Ascending aorta (tissue), 2 donors: Measurements from ENCODE around the gene KRT76. TPM values are rescaled to one million over a fixed set of nuclear protein-coding genes. Genes with fewer than 3 reads are reported as not detected.
"Not testable (repeated sequence)": the region's sequence is repeated elsewhere in the genome, so short reads cannot be mapped to it uniquely, and the experiment has no call there.

Experiments
- DNase-seq, 2 donors: peaks; one replicate each; pipeline ENCODE4 v3.0.0-alpha.2; 2019; ENCODE audit warnings: low spot score in 2 of 2
- H3K27ac ChIP-seq, 2 donors: fragments of 200-600 bp; sonication (generic); one replicate each; pipeline ENCODE4 v1.5.1; 2016 to 2017; ENCODE audit warnings: mild to moderate bottlenecking in 1 of 2
- H3K27me3 ChIP-seq: fragments of 200-600 bp; sonication (generic); one replicate; pipeline ENCODE4 v1.5.1; 2017
- H3K36me3 ChIP-seq, 2 donors: fragments of 200-600 bp; sonication (generic); one replicate each; pipeline ENCODE4 v1.5.1; 2016
- H3K4me1 ChIP-seq, 2 donors: fragments of 200-600 bp; sonication (generic); one replicate each; pipeline ENCODE4 v1.5.1; 2016 to 2017; ENCODE audit warnings: mild to moderate bottlenecking in 1 of 2
- H3K4me3 ChIP-seq, 2 donors: fragments of 200-600 bp; sonication (generic); one replicate each; pipeline ENCODE4 v1.5.1; 2016 to 2017; ENCODE audit warnings: mild to moderate bottlenecking in 1 of 2
- H3K9me3 ChIP-seq, 2 donors: fragments of 200-600 bp; sonication (generic); one replicate each; pipeline ENCODE4 v1.5.1; 2016
- intact Hi-C: fragments of 100-400 bp; cut with DNase I; formaldehyde crosslinking; loops from one replicate; pipeline ENCODE4 v1.15.1; 2023
- total RNA-seq: library from RNA; depleted of rRNA; stranded (reverse); fragments of >200 nt; gene quantifications from one replicate; pipeline ENCODE4 v1.1.0, GENCODE V29; 2016
- TF ChIP-seq, protein P1 (sequence below), 3 experiments: fragments of 200-600 bp in 2 of 3; fragments of 450-650 bp in 1 of 3; sonication (generic) in 2 of 3; IDR thresholded peaks; one replicate each; pipeline ENCODE4 v1.5.1; 2016 to 2019; ENCODE audit warnings: antibody characterized with exemption in 3 of 3, mild to moderate bottlenecking in 1 of 3, moderate library complexity in 1 of 3

The KRT76 gene
- total RNA-seq, 1 donor from 2014 or later: not detected

DNA sequence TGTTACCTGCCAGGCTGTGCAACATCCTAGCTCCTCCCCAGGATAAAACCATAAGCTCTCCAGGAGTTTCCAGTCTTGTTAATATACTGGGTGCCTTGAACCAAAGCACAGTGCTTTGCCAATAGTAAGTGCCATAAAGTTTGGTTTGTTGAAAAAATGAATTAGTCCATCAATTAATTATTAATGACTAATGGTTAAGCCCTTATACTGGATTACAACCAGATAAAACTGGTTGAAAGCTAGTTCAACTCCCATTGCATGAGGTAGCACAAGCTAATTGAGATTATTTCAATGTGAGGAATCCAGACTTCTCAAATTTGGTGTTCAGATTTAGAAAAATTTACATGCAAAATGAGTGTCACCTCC lies 20.4 kb upstream of the KRT76 start:
- intact Hi-C loops: no loop called here
- H3K9me3 ChIP-seq: no peaks in the 10 kb centered on the region
- H3K4me1 ChIP-seq: no peaks in the 10 kb centered on the region
- TF ChIP-seq, protein P1, sequence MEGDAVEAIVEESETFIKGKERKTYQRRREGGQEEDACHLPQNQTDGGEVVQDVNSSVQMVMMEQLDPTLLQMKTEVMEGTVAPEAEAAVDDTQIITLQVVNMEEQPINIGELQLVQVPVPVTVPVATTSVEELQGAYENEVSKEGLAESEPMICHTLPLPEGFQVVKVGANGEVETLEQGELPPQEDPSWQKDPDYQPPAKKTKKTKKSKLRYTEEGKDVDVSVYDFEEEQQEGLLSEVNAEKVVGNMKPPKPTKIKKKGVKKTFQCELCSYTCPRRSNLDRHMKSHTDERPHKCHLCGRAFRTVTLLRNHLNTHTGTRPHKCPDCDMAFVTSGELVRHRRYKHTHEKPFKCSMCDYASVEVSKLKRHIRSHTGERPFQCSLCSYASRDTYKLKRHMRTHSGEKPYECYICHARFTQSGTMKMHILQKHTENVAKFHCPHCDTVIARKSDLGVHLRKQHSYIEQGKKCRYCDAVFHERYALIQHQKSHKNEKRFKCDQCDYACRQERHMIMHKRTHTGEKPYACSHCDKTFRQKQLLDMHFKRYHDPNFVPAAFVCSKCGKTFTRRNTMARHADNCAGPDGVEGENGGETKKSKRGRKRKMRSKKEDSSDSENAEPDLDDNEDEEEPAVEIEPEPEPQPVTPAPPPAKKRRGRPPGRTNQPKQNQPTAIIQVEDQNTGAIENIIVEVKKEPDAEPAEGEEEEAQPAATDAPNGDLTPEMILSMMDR (IDR thresholded peaks at IDR 0.05): no peak
- H3K27me3 ChIP-seq: no peaks in the 10 kb centered on the region
- DNase-seq: no peak
- no peaks in the 10 kb centered on the region for H3K36me3 ChIP-seq
- no peak overlapping the region for H3K27ac ChIP-seq
- no peak overlapping the region for H3K4me3 ChIP-seq

DNA sequence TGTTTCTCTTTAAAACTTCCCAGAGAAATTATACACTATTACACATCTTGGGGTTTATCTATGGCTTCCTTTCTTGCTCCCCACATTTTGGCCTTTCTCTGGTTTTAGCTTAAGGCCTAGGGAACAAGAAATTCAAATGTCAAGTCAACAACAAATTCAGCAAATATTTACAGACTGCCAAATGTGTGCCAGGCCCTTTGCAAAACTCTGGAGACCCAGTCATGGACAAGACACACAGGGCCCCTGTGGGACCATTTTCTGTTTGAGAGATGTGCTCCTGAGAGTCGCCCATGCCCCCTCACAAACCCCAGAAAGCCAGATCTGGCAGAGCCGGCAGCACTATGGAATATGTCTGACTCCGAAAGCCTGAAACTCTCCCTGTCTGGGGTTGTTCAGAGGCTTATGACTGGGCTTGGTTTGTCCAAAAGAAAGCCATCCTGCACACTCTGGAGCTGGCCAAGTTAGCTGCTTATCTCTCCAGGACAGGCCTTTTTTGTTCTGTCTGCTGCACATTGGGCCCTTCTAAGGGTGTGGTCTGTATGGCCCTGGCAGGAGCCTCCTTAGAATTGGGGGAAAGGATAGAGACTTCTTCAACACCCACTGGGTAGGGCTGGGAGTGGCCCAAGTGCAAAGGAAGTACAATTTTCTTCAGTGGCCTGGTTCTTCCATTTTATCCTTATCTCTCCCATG lies 19.8 kb upstream of the KRT76 start:
- no peaks in the 10 kb centered on the region for H3K9me3 ChIP-seq
- H3K27ac ChIP-seq: no peak overlapping the region
- TF ChIP-seq, protein P1 (IDR thresholded peaks at IDR 0.05): no peak
- DNase-seq: no peak
- H3K27me3 ChIP-seq: no peaks in the 10 kb centered on the region
- no peaks in the 10 kb centered on the region for H3K4me1 ChIP-seq
- H3K36me3 ChIP-seq: no peaks in the 10 kb centered on the region
- H3K4me3 ChIP-seq: no peak overlapping the region
- intact Hi-C loops: no loop called here

DNA sequence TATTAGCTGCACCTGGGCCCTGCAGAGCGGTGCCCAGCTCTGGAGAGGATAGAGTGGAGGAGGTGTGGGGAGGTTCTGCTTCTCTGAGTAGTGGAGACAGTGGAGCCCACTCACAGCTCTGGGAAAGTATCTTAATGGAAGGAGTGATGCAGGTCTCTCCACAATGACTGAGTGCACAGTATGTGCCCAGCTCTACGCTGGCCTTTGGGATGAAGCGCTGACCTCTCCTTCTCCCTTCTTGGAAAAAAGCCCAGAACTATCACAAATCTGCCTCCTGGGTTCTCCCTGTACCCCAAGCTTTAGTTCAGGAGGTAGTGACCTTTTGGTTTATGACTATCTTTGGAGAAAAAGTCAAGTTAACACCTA lies 19.3 kb upstream of the KRT76 start:
- TF ChIP-seq, protein P1 (IDR thresholded peaks at IDR 0.05): no peak
- H3K9me3 ChIP-seq: no peaks in the 10 kb centered on the region
- intact Hi-C loops: no loop called here

DNA sequence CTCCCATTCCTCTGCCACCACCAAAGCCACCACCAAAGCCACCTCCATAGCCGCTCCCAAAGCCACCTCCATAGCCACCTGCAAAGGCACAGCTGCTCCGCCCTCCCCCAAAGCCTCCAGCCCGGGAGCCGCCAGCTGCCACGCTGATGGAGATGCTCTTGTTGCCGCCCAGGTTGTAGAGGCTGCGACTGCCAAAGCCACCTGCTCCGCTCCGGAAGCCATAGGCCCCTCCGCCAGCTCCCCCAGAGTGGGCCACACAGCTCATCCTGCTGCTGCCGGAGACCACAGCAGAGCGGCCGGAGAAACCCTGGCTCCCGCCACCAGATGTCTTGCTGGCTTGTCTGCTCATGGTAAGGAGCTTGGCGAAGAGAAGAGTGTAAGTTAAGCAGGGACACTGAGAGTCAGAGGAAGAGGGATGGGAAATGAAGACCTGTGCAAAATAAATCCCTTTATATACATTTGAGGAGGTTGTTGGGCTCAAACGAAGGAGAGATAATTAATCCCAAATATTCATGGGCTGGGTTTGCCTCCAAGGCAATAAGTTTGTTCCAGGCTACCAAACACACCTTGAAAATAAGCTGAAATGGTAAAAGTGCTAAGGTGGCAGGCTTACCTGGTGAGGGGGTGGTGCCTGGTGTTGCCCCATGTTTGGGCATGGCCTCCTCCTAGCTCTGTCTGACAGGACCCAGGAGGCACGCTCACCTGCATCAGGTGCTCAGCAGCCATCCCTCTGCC lies 18.7 kb upstream of the KRT76 start, which contains the start of gene KRT3:
Gene KRT3, minus strand, starts transcription at position 424 of the 735 bp plus-strand sequence. Its CDS starts 75 bp downstream, at position 349.
- intact Hi-C loops: no loop called here
- H3K9me3 ChIP-seq: no peaks in the 10 kb centered on the region
- no peak for DNase-seq
- no peaks in the 10 kb centered on the region for H3K27me3 ChIP-seq
- H3K4me1 ChIP-seq: no peaks in the 10 kb centered on the region
- H3K27ac ChIP-seq: no peak within 1 kb of the TSS
- TF ChIP-seq, protein P1 (IDR thresholded peaks at IDR 0.05): no peak
- no peak within 1 kb of the TSS for H3K4me3 ChIP-seq
- H3K36me3 ChIP-seq: no peaks in the 10 kb centered on the region

More for the DNA sequence above, 19.3 kb upstream of the KRT76 start:
- no peaks in the 10 kb centered on the region for H3K36me3 ChIP-seq
- no peak overlapping the region for H3K27ac ChIP-seq
- no peaks in the 10 kb centered on the region for H3K4me1 ChIP-seq
- DNase-seq: no peak
- H3K4me3 ChIP-seq: no peak overlapping the region
- no peaks in the 10 kb centered on the region for H3K27me3 ChIP-seq

DNA sequence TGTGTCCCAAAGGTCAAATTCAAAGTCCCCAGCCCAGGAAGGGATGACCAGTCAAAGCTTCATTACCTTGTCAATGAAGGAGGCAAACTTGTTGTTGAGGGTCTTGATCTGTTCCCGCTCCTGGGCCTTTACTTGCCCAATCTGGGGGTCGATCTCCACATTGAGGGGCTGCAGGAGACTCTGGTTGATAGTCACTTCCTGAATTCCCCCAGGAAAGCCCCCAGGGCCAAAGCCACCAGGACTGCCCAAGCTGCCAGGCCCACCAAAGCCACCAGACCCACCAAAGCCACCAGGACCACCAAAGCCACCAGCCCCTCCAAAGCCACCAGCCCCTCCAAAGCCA lies 18.2 kb upstream of the KRT76 start:
- DNase-seq, intact Hi-C loops, H3K27me3 ChIP-seq, H3K4me3 ChIP-seq, H3K4me1 ChIP-seq, H3K36me3 ChIP-seq, H3K9me3 ChIP-seq, H3K27ac ChIP-seq: not testable (repeated sequence)

DNA sequence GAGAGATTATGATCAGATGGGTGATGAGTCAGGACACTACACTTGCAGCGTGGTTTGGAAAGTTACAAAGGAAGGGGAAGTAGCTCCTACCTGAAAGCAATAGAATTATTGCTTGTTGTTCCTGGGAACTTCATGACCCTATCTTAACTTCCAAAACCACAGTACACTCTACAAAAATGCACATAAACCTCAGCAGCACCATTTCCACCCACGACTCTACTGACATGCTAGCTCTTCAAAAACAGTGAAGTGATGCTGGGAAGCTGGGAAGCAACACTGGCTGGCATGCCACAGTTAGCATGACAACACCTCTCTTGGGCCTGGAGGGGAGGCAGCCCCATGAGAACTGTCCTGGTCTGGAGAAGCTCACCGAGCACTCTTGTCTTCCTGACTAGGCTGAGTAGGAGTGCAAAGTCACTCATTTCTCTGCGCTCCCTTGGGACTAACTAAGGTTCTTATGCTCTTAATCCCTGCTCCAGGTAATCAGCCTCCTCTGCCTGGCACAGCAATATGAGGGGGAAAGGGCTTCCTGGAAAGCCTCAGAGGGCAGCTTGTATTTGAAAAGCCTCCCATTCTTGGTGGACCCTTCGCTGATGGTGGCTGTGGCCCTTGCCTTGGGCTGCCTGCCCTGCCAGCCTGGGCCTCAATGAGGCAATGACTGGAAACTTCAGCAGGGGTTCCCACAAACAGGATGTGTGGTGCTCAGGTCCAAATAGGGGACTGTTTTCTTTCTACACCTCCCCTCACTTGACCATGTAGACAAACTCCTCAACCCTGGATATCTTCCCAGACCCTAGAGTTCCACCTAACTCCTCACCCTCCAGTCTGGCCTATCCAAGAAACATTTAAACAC lies 17.6 kb upstream of the KRT76 start:
- no peak overlapping the region for H3K4me3 ChIP-seq
- H3K9me3 ChIP-seq: no peaks in the 10 kb centered on the region
- TF ChIP-seq, protein P1 (IDR thresholded peaks at IDR 0.05): no peak
- intact Hi-C loops: no loop called here
- no peak for DNase-seq
- no peak overlapping the region for H3K27ac ChIP-seq
- no peaks in the 10 kb centered on the region for H3K36me3 ChIP-seq
- H3K27me3 ChIP-seq: no peaks in the 10 kb centered on the region
- H3K4me1 ChIP-seq: no peaks in the 10 kb centered on the region
